ENCODE results near the gene LANCL3. TPM values are rescaled to one million over a fixed set of nuclear protein-coding genes. Genes with fewer than 3 reads are reported as not detected.

LANCL3 gene
- total RNA-seq, 1 donor from 2014 or later = 0.36 TPM

GRCh38 chrX:37677765-37678164 is 106.3 kb downstream of the LANCL3 start:
- Histone ChIP-seq H3K9ac (ENCODE audit: low read length) (no peak overlapping the region), H3K4me1 (ENCODE audit: insufficient read depth, low read length) (no peaks in the 10 kb centered on the region), H3K4me3 (ENCODE audit: insufficient read depth, low read depth, low read length) (no peak overlapping the region), H2AFZ (ENCODE audit: low read depth, low read length) (no peak overlapping the region), H3K36me3 (ENCODE audit: insufficient read depth, low read length) (no peaks in the 10 kb centered on the region), H4K20me1 (ENCODE audit: insufficient read depth, low read length) (no peaks in the 10 kb centered on the region), H3K27me3 (ENCODE audit: insufficient read depth, low read length) (no peaks in the 10 kb centered on the region), H3K4me2 (ENCODE audit: low read length) (no peak overlapping the region), H3K79me2 (ENCODE audit: insufficient read depth, low read length) (no peaks in the 10 kb centered on the region), H3K27ac (ENCODE audit: low read depth, low read length) (no peak overlapping the region), H3K9me3 (ENCODE audit: insufficient read depth, low read depth, low read length) (no peaks in the 10 kb centered on the region)
- Mint-ChIP-seq H3K9me3 (ENCODE audit: unreplicated experiment) (no peaks in the 10 kb centered on the region), H3K4me1 (ENCODE audit: low read depth, unreplicated experiment) (no peaks in the 10 kb centered on the region), H3K36me3 (ENCODE audit: low read depth, unreplicated experiment) (no peaks in the 10 kb centered on the region), H3K27ac (ENCODE audit: unreplicated experiment) (no peak overlapping the region), H3K4me3 (ENCODE audit: unreplicated experiment) (no peak overlapping the region), H3K27me3 (ENCODE audit: low read depth, unreplicated experiment) (no peaks in the 10 kb centered on the region)
- FAIRE-seq (peak; percentile 34), DNase-seq (ENCODE audit: low read depth) (no peak)
- TF ChIP-seq EZH2 (IDR thresholded peaks at IDR 0.05; ENCODE audit: insufficient read depth, low read length) = no peak

DNA sequence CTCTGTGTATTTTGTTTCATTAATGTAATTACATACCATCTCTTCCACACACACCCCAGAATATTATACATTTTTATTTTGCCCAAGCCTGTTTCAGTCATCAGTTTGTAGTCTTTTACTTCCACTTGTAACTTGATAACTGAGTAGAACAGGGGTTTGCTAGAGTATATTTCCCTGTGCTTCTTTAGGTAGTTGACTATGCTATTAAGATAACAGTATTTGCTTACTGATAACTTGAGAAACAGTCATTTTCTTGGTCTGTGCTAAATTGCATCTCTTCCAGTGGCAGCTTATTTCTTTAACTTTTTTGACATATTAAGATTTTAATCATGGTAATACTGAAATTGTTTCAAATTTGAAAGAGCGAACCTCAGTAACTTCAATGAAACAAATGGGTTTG is 107.1 kb downstream of the LANCL3 start:
- H4K20me1 ChIP-seq (ENCODE audit: insufficient read depth, low read length) = no peaks in the 10 kb centered on the region
- H3K4me2 ChIP-seq (ENCODE audit: low read length) = no peak overlapping the region
- H2AFZ ChIP-seq (ENCODE audit: low read depth, low read length) = no peak overlapping the region
- Mint-ChIP-seq H3K9me3 (ENCODE audit: unreplicated experiment) (no peaks in the 10 kb centered on the region), H3K27me3 (ENCODE audit: low read depth, unreplicated experiment) (no peaks in the 10 kb centered on the region), H3K4me3 (ENCODE audit: unreplicated experiment) (no peak overlapping the region), H3K27ac (ENCODE audit: unreplicated experiment) (no peak overlapping the region), H3K4me1 (ENCODE audit: low read depth, unreplicated experiment) (no peaks in the 10 kb centered on the region), H3K36me3 (ENCODE audit: low read depth, unreplicated experiment) (no peaks in the 10 kb centered on the region)
- peak; percentile 76 for FAIRE-seq
- TF ChIP-seq, protein P1, sequence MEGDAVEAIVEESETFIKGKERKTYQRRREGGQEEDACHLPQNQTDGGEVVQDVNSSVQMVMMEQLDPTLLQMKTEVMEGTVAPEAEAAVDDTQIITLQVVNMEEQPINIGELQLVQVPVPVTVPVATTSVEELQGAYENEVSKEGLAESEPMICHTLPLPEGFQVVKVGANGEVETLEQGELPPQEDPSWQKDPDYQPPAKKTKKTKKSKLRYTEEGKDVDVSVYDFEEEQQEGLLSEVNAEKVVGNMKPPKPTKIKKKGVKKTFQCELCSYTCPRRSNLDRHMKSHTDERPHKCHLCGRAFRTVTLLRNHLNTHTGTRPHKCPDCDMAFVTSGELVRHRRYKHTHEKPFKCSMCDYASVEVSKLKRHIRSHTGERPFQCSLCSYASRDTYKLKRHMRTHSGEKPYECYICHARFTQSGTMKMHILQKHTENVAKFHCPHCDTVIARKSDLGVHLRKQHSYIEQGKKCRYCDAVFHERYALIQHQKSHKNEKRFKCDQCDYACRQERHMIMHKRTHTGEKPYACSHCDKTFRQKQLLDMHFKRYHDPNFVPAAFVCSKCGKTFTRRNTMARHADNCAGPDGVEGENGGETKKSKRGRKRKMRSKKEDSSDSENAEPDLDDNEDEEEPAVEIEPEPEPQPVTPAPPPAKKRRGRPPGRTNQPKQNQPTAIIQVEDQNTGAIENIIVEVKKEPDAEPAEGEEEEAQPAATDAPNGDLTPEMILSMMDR (IDR thresholded peaks at IDR 0.05; ENCODE audit: insufficient read depth, low read depth, low read length) = no peak
- TF ChIP-seq EZH2 (IDR thresholded peaks at IDR 0.05; ENCODE audit: insufficient read depth, low read length) = no peak
- H3K27me3 ChIP-seq (ENCODE audit: insufficient read depth, low read length) = no peaks in the 10 kb centered on the region
- H3K4me1 ChIP-seq (ENCODE audit: insufficient read depth, low read length) = no peaks in the 10 kb centered on the region
- H3K36me3 ChIP-seq (ENCODE audit: insufficient read depth, low read length) = no peaks in the 10 kb centered on the region
- no peaks in the 10 kb centered on the region for H3K9me3 ChIP-seq (ENCODE audit: insufficient read depth, low read depth, low read length)
- H3K27ac ChIP-seq (ENCODE audit: low read depth, low read length) = no peak overlapping the region
- no peak for DNase-seq (ENCODE audit: low read depth)
- no peak overlapping the region for H3K4me3 ChIP-seq (ENCODE audit: insufficient read depth, low read depth, low read length)
- H3K9ac ChIP-seq (ENCODE audit: low read length) = no peak overlapping the region
- no peaks in the 10 kb centered on the region for H3K79me2 ChIP-seq (ENCODE audit: insufficient read depth, low read length)

DNA sequence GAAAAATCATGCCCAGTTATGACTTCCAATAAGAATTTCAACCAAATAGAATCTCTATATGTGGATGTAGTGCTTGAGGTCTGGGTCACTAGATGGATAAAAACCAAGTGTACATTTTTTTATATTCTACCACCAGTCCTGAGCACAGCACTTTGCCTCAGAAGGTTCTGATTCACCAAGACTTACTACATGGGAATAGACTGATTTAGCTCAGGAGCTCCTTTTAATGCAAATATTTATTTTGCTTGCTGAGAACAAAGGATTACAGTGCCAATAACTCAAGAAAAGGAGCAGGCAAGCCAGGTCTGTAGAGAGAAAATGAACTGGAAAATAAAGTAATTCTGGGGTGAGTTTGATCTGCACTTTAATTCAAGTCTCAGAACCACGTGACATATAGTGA is 107.8 kb downstream of the LANCL3 start:
- H2AFZ ChIP-seq (ENCODE audit: low read depth, low read length) = no peak overlapping the region
- H3K4me3 Mint-ChIP-seq (ENCODE audit: unreplicated experiment) = no peak overlapping the region
- no peaks in the 10 kb centered on the region for H3K27me3 Mint-ChIP-seq (ENCODE audit: low read depth, unreplicated experiment)
- no peaks in the 10 kb centered on the region for H3K36me3 ChIP-seq (ENCODE audit: insufficient read depth, low read length)
- no peaks in the 10 kb centered on the region for H3K9me3 Mint-ChIP-seq (ENCODE audit: unreplicated experiment)
- no peaks in the 10 kb centered on the region for H3K79me2 ChIP-seq (ENCODE audit: insufficient read depth, low read length)
- no peak for DNase-seq (ENCODE audit: low read depth)
- peak; percentile 76 for FAIRE-seq
- H3K9ac ChIP-seq (ENCODE audit: low read length) = no peak overlapping the region
- H3K27me3 ChIP-seq (ENCODE audit: insufficient read depth, low read length) = no peaks in the 10 kb centered on the region
- no peak overlapping the region for H3K4me3 ChIP-seq (ENCODE audit: insufficient read depth, low read depth, low read length)
- no peak overlapping the region for H3K4me2 ChIP-seq (ENCODE audit: low read length)
- no peak overlapping the region for H3K27ac Mint-ChIP-seq (ENCODE audit: unreplicated experiment)
- H3K27ac ChIP-seq (ENCODE audit: low read depth, low read length) = no peak overlapping the region
- no peaks in the 10 kb centered on the region for H3K9me3 ChIP-seq (ENCODE audit: insufficient read depth, low read depth, low read length)
- H4K20me1 ChIP-seq (ENCODE audit: insufficient read depth, low read length) = no peaks in the 10 kb centered on the region
- no peaks in the 10 kb centered on the region for H3K4me1 Mint-ChIP-seq (ENCODE audit: low read depth, unreplicated experiment)
- H3K4me1 ChIP-seq (ENCODE audit: insufficient read depth, low read length) = no peaks in the 10 kb centered on the region
- no peaks in the 10 kb centered on the region for H3K36me3 Mint-ChIP-seq (ENCODE audit: low read depth, unreplicated experiment)
- TF ChIP-seq EZH2 (IDR thresholded peaks at IDR 0.05; ENCODE audit: insufficient read depth, low read length) = no peak
- TF ChIP-seq, protein P1 (IDR thresholded peaks at IDR 0.05; ENCODE audit: insufficient read depth, low read depth, low read length) = no peak
